Mucosa of gallbladder (tissue), 1 donor: ENCODE measurements around the gene IL26. TPM values are rescaled to one million over a fixed set of nuclear protein-coding genes. Genes with fewer than 3 reads are reported as not detected.
"Not testable (repeated sequence)": the region's sequence is repeated elsewhere in the genome, so short reads cannot be mapped to it uniquely, and the experiment has no call there.

Source experiments
- DNase-seq: peaks from one replicate; pipeline ENCODE4 v3.0.0-alpha.2; 2020; ENCODE audit warnings: low spot score
- total RNA-seq: library from RNA; stranded (reverse); gene quantifications from one replicate; pipeline ENCODE4 v1.2.1, GENCODE V29; 2021
- donor health status: DM: no; HTN: no; CAD: no.

The IL26 gene
- total RNA-seq, 1 donor from 2014 or later: not detected

- peak; percentile 16 for DNase-seq
These were observed 14.5 kb upstream of the IL26 start for GRCh38 chr12:68240079-68240478.

- no peak for DNase-seq
These were observed 13.8 kb upstream of the IL26 start for GRCh38 chr12:68239309-68239982.

GRCh38 chr12:68237619-68238018 lies 12.0 kb upstream of the IL26 start:
- no peak for DNase-seq

- no peak for DNase-seq
These were observed 11.5 kb upstream of the IL26 start for GRCh38 chr12:68237078-68237477.

- no peak for DNase-seq
These were observed 10.9 kb upstream of the IL26 start for GRCh38 chr12:68236421-68237059.

GRCh38 chr12:68235576-68235975 lies 10.0 kb upstream of the IL26 start:
- no peak for DNase-seq

- no peak for DNase-seq
These were observed 8.5 kb upstream of the IL26 start for GRCh38 chr12:68234140-68234539.

- DNase-seq: no peak
These were observed 7.9 kb upstream of the IL26 start for GRCh38 chr12:68233498-68233897.

GRCh38 chr12:68231691-68232090 lies 6.1 kb upstream of the IL26 start:
- no peak for DNase-seq

- no peak for DNase-seq
These were observed 5.6 kb upstream of the IL26 start for GRCh38 chr12:68231229-68231628.

- DNase-seq: no peak
These were observed 4.3 kb upstream of the IL26 start for GRCh38 chr12:68229956-68230355.

- DNase-seq: no peak
These were observed 1.7 kb upstream of the IL26 start for GRCh38 chr12:68227356-68227755.

GRCh38 chr12:68224613-68225285 lies 861 bp downstream of the IL26 start:
- DNase-seq: no peak

GRCh38 chr12:68223067-68223747 lies 2.4 kb downstream of the IL26 start:
- DNase-seq: peak; percentile 84

- no peak for DNase-seq
These were observed 3.3 kb downstream of the IL26 start for GRCh38 chr12:68222326-68222725.

- no peak for DNase-seq
These were observed 4.1 kb downstream of the IL26 start for GRCh38 chr12:68221497-68221896.

GRCh38 chr12:68210875-68211274 lies 14.7 kb downstream of the IL26 start:
- DNase-seq: no peak

GRCh38 chr12:68209048-68209728 lies 16.4 kb downstream of the IL26 start:
- DNase-seq: not testable (repeated sequence)

- DNase-seq: no peak
These were observed 18.3 kb downstream of the IL26 start for GRCh38 chr12:68207276-68207675.

GRCh38 chr12:68206446-68206845 lies 19.2 kb downstream of the IL26 start:
- DNase-seq: no peak

GRCh38 chr12:68203460-68203875 lies 22.1 kb downstream of the IL26 start:
- no peak for DNase-seq

GRCh38 chr12:68200854-68201253 lies 24.8 kb downstream of the IL26 start:
- DNase-seq: no peak
